ENCODE measurements around the gene TAF1B. TPM values are rescaled to one million over a fixed set of nuclear protein-coding genes. Genes with fewer than 3 reads are reported as not detected.
"Not testable (repeated sequence)": the region's sequence is repeated elsewhere in the genome, so short reads cannot be mapped to it uniquely, and the experiment has no call there.

Gene TAF1B
- total RNA-seq, 1 donor from 2014 or later: 14.6 TPM

GRCh38 chr2:9831670-9832069 is 11.6 kb upstream of the TAF1B start:
- TF ChIP-seq CTCF (conservative IDR thresholded peaks at IDR 0.05; ENCODE audit: low read depth, low read length): no peak
- no peak overlapping the region for H3K4me3 ChIP-seq (ENCODE audit: low read depth, low read length)
- no peak for DNase-seq (ENCODE audit: low read depth)

GRCh38 chr2:9832586-9832985 is 10.7 kb upstream of the TAF1B start:
- no peak overlapping the region for H3K4me3 ChIP-seq (ENCODE audit: low read depth, low read length)
- DNase-seq (ENCODE audit: low read depth): no peak
- TF ChIP-seq CTCF (conservative IDR thresholded peaks at IDR 0.05; ENCODE audit: low read depth, low read length): no peak

- H3K4me3 ChIP-seq (ENCODE audit: low read depth, low read length); DNase-seq (ENCODE audit: low read depth): not testable (repeated sequence)
These were observed 8.2 kb upstream of the TAF1B start for GRCh38 chr2:9835068-9835467.

GRCh38 chr2:9836074-9836473 is 7.2 kb upstream of the TAF1B start:
- no peak for TF ChIP-seq CTCF (conservative IDR thresholded peaks at IDR 0.05; ENCODE audit: low read depth, low read length)
- no peak for DNase-seq (ENCODE audit: low read depth)

GRCh38 chr2:9836517-9836916 is 6.8 kb upstream of the TAF1B start:
- H3K4me3 ChIP-seq (ENCODE audit: low read depth, low read length): no peak overlapping the region
- no peak for TF ChIP-seq CTCF (conservative IDR thresholded peaks at IDR 0.05; ENCODE audit: low read depth, low read length)
- DNase-seq (ENCODE audit: low read depth): no peak

More at GRCh38 chr2:9836074-9836473, 7.2 kb upstream of the TAF1B start:
- H3K4me3 ChIP-seq (ENCODE audit: low read depth, low read length): no peak overlapping the region

GRCh38 chr2:9837451-9837850 is 5.8 kb upstream of the TAF1B start:
- no peak for TF ChIP-seq CTCF (conservative IDR thresholded peaks at IDR 0.05; ENCODE audit: low read depth, low read length)
- DNase-seq (ENCODE audit: low read depth): no peak
- no peak overlapping the region for H3K4me3 ChIP-seq (ENCODE audit: low read depth, low read length)

- TF ChIP-seq CTCF (conservative IDR thresholded peaks at IDR 0.05; ENCODE audit: low read depth, low read length): no peak
- no peak for DNase-seq (ENCODE audit: low read depth)
These were observed 4.9 kb upstream of the TAF1B start for GRCh38 chr2:9838391-9838790.

More at GRCh38 chr2:9838391-9838790, 4.9 kb upstream of the TAF1B start:
- H3K4me3 ChIP-seq (ENCODE audit: low read depth, low read length): no peak overlapping the region

Measured in epithelial cell of proximal tubule (primary cell).